Measurements from ENCODE around the gene GNRH2.
"Not testable (repeated sequence)": the region's sequence is repeated elsewhere in the genome, so short reads cannot be mapped to it uniquely, and the experiment has no call there.

Gene GNRH2

DNA sequence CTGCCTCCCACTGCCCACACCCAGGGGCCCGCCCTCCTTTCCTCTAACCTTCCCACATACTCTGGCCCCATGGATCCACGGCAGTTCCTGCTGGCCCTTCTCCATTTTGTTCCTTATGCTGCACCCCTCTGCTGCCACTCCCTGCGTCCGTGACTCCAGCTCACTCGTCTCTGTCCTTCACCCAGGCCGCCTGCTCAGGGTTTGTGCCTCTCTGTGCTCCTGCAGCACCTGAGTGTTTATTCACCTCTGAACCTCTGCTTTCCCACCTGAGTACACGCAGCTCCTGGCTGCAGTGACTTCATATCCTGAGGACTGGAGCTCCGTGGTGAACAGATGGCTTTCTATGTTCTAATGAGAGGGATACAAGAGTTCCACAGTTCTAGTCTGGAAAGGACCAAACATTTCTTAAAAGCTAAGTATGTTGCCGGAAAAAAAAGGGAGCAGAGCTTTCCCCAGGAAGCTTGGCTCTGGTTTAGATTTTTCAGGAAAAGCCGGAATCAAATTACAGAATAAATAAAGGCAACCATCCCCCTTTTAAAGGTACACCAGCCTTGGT lies 1.5 kb upstream of the GNRH2 start:
- no peak for DNase-seq

DNA sequence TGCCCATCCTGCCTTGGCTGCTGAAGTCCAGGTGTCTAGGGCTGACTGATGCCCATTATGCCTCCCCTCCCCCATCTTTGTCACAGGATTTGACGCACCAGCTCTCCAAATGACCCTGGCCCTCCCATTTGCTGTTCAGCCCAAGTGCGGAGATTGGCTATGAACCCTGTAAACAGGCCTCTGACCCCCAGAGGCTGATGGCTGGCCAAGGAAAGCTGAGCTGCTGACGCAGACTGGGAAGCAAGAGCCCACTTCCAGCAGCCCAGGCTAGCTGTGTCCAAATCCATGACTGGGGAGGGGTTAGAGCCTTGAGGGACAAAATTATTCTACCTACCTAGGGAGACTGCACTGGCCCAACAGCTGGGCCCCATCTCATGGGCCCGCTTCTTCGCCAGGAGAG lies 797 bp upstream of the GNRH2 start:
- peak in 3 of 51 donors; percentile 7 to 55 (median 20) for DNase-seq

DNA sequence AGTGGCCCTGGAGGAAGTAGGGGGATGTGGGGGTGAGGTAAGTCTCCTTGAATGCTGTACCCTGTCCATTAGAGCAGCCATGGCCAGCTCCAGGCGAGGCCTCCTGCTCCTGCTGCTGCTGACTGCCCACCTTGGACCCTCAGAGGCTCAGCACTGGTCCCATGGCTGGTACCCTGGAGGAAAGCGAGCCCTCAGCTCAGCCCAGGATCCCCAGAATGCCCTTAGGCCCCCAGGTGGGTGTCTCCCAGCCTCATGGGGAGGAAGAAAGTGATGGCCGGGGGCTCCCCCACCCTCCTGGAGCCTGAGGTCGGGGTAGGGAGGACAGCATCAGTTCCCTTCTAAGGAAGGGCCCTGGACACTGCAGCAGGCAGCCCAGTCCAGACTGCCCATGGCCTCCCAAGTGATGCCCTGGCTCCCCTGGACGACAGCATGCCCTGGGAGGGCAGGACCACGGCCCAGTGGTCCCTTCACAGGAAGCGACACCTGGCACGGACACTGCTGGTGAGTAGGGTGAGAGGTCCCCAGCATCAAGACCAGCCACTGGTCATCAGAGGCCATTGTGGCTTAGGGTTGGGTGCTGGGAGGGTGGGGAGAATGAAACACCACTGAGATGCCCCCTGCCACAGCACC lies 1.0 kb downstream of the GNRH2 start:
- DNase-seq = no peak

DNA sequence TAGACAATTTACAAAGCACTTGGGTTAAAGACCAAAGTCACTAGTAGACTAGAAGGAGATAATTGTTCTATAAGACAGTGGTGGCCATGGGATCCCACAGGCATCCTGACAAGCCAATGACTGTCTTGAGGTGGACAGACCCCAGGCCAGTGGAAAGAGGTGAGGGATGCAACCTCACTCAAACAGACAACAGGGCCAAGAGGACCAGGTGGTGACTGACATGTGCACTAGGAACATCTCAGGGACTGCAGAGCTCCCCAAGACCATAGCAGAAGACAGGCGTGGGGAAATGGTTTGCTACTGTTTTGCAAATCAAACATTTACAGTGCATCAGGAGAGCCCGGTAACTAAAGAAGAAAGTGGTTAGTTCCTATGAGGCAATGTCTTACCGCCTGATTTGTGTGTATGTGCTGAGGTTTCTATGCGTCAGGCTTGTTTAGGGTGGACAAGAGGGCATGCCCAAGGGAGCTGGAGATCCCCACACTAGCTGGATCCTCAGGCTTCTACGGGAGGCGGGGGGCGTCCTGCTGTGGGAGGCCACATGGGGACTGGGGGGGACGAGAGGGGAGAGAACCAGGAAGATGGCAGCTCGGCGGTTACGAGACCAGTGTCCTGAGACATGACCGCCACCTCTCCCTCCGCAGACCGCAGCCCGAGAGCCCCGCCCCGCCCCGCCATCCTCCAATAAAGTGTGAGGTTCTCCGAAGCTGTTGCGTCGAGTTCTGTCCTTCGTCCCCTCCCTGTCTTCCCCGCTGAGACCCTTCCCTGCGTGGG lies 1.8 kb downstream of the GNRH2 start:
- DNase-seq = peak in 37 of 51 donors; percentile 51 to 96 (median 82)

DNA sequence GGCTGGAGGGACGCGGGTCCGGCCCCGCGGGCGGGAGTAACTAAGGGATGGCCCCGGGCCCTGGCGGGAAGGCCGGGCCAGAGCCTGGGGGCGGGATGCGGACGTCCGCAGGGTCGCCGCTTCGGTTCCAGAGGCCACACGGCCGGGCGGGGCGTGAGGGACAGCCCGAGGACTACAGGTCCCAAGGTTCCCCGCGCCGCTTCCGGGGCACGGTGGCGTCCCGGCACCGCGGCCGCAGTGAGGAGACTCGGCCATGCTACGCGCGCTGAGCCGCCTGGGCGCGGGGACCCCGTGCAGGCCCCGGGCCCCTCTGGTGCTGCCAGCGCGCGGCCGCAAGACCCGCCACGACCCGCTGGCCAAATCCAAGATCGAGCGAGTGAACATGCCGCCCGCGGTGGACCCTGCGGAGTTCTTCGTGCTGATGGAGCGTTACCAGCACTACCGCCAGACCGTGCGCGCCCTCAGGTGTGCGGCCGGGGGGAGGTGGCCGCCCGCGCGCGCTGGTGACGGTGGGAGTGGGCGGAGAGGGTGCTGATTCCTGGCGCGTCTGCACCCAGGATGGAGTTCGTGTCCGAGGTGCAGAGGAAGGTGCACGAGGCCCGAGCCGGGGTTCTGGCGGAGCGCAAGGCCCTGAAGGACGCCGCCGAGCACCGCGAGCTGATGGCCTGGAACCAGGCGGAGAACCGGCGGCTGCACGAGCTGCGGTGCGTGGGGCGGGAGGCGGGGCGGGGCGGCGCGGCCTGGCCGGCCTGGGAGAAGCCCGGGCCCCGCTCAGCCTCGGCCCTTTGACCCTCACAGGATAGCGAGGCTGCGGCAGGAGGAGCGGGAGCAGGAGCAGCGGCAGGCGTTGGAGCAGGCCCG lies 2.6 kb downstream of the GNRH2 start, which contains the start of gene MRPS26:
Gene MRPS26 (plus strand): TSS at position 237 of the 861 bp plus-strand sequence. CDS start 17 bp downstream, at position 254.
- peak in 50 of 51 donors; percentile 33 to 96 (median 83) for DNase-seq

DNA sequence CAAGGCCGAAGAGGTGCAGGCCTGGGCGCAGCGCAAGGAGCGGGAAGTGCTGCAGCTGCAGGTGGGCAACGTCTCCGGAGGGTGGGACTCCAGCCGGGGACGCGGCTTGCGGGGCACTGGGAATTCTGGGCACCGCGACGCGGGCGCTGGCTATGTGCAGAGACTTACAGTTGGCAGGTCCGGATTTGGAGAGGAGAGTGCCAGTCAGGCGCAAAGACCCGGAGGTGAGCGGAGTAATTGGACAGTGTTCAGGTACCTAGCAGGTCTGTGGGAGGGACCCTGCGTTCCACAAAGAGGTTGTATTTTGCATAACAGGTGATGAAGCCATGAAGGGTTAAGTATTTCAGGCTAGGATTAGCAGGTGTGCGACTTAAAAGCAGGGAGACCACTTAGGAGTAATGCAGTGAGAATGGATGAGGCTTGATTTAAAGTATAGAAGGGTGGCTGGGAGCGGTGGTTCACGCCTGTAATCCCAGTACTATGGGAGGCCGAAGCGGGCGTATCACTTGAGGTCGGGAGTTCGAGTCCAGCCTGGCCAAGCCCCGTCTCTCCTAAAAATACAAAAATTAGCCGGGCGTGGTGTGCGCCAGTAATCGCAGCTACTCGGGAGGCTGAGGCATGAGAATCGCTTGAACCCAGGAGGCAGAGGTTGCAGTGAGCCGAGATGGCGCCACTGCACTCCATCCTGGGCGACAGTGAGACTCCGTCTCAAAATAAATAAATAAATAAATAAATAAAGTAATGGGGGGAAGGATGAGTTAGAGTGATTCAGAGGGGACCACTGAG lies 3.4 kb downstream of the GNRH2 start:
- DNase-seq = peak in 8 of 51 donors; percentile 13 to 58 (median 39)

DNA sequence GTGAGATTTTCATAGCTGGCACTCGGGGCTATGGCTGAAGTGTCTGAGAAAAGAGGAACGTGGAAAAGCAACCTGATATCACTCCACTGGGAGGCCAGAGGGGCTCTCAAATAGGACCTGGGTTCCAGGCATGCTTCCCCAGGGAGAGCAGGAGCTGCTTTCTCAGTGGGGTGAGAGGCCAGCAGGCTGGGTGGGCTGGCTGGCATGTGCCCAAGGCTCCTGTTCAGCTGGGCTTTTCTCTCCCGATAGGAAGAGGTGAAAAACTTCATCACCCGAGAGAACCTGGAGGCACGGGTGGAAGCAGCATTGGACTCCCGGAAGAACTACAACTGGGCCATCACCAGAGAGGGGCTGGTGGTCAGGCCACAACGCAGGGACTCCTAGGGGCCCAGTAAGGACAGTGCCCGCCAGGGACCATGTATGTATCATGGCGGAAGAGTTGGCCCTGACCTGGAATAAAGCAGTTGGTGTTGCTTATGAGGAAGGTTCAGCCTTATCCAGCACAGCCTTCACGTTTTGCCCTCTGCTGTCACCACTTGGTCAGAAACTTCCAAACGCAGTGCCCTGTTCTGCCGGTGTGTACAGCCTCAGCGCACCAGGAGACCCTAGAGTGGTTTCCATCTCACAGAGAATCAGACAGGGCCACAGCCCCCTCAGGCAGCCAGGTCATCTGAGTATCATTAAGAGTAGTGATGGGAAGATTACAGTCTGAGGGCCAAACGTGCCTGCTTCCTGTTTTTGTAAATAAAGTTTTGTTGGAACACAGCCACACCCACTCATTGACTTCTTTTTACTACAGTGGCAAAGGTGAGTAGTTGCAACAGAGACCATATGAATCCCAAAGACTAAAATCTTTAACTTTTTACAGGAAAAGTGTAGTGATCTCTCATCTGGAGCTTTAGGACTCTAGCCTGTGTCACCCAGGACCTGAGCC lies 4.3 kb downstream of the GNRH2 start:
- DNase-seq = no peak

DNA sequence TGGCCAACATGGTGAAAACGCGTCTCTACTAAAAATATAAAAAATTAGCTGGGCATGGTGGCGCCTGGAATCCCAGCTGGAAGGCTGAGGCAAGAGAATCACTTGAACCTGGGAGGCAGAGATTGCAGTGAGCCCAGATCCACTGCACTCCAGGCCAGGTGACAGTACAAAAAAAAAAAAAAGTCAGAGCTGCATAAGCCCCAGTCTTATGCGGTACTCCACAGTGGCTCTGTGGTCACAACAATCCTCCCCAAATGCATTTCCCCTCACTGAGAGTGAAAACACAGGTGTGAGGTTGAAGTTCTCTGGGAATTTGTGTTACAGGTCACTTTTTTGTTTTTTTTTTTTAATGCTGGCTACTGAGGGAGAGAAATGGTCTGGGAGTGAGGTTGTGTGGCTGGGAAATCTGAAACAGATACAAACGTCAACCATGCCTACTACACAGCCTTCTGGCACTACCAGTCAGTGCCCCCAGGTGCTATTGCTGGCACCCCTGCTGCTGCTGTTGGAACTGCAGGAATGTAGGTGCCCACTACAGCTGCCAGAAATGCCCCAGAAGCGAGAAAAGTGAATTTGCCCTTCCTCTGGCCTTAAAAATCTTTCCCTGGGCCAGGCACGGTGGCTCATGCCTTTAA lies 8.1 kb downstream of the GNRH2 start:
- no peak for DNase-seq

DNA sequence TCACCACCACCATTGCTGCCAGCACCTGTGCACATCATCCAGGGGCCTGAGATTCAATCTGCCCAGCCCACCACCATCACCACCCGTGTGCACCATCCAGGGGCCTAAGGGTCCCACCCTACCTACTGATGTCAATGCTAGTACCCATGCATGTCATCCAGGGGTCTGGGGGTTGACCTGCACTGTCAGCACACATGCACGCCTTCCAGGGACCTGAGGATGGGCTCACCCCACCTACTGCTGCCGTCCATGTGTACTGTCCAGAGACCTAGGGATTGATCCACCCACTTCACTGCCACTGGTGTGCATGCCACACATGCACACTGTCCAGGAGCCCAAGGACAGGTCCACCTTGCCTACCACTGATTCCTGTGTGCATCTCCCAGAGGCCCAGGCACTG lies 16.1 kb downstream of the GNRH2 start:
- DNase-seq = no peak

DNA sequence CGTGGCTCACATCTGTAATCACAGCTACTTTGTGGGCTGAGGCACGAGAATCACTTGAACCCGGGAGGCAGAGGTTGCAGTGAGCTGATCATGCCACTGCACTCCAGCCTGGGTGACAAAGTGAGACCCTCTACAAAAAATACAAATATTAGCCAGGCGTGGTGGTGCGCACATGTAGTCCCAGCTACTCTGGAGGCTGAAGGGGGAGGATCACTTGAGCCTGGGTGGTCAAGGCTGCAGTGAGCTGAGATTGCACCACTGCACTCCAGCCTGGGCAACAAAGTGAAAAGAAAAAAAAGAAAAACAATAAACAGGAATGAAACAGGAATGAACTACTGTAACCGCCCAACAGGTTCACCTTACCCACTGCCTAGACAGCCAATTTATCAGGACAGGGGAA lies 20.7 kb downstream of the GNRH2 start:
- not testable (repeated sequence) for DNase-seq

DNA sequence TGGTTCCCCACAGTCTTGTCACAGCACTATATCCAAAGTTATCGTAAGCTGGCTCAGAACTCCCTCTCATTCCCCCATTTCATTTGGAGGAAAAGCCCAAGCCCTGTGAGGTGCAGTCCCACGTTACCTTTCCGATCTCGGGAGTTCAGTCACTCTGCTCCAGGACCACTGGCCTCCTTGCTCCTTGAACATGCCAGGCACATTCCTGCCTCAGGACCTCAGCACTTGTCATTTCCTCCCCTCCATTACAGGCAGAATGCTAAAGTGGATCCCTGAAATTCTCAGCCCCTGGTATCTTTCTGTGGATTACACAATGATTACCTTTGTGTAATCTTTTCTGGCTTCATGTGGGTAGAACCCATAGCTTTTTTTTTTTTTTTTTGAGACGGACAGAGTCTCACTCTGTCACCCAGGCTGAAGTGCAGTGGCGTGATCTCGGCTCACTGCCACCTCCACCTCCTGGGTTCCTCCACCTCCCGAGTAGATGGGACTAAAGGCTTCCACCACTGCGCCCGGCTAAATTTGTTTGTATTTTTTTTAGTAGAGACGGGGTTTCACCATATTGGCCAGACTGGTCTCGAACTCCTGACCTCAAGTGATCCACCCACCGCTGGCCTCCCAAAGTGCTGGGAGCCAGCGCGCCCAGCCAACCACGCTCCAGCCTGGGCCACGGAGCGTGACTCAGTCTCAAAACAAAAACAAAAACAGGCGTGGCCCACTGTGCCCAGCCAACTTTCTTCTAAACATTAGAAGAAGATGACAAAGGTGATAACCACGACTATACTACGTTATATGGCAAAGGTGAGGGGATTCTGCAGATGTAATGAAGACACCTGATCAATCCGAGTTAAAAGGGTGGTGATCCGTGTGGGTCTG lies 24.0 kb downstream of the GNRH2 start:
- DNase-seq = peak in 4 of 51 donors; percentile 9 to 46 (median 34)

DNA sequence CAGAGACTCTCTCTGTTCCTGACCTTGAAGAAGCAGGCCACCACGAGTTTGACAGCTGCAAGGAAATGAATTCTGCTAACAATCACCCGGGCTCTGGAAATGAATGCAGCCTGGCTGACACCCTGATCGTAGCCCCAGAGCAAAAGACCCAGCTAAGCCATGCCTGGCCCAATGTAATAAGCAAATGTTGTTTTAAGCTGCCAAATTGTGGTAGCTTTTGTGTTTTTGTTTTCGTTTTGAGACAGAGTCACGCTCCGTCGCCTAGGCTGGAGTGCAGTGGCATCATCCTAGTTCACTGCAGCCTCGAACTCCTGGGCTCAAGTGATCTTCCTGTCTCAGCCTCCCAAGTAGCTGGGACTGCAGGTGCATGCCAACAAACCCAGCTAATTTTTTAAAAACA lies 24.7 kb downstream of the GNRH2 start:
- DNase-seq = peak in 2 of 51 donors; percentile 16 to 32

DNA sequence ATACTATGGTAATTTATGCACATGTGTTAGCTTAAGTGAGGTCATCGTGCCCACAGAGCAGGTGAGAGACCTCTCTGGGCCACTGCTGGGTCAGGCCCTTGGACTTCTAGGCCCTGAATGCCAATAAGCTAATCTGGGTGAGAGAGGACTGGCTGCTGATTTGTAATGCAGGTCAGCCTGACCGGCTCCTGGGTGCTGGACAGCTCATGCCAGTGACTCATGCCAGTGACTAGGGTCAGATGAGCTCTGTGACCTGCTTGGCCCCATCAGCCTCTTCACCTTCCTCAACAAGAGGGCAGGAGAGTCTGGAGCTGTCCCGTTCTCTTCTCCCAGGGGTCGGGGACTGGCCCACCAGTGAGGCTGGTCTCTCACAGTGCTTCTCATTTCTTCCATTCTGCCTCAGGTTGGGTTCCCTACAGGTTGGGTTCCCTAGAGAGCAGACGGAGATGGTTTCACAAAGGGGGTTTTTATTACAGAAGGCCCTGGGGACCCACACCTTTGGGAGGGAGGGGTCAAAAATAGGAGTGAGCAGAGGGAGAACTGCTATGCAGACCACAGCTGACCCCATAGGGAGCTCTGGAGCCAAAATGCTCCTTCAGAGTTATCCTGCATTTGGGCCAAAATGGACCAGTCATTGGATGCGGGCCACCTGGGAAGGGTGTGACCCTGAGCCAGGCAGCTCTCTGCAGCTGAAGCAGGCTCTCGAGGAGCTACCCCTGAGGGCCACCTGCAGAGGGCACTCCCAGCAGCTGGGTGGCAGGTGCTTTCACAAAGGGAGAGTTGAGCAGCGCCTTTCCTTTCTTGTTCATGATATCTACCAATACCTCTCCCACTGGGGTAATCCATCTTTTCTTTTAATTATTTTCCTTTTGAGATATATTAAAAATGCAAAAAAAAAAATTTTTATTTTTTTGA lies 25.8 kb downstream of the GNRH2 start:
- DNase-seq = peak in 2 of 51 donors; percentile 13 to 17

DNA sequence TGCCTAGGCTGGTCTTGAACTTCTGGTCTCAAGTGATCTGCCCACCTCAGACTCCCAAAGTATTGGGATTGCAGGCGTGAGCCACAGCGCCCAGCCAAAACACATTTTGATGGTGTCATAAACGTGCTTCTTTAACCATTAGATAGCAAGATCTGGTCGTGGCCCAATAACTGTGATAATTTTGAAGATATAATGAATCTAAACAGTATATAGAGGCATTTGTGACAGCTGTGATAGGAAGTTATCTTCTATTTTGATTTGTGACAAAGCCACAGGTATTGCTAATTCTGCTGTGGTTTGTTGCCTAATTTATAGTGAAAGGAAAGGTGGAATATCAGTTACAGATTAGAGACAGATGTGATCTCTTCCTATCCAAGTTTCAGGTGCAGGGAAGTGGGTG lies 27.3 kb downstream of the GNRH2 start:
- DNase-seq = no peak

DNA sequence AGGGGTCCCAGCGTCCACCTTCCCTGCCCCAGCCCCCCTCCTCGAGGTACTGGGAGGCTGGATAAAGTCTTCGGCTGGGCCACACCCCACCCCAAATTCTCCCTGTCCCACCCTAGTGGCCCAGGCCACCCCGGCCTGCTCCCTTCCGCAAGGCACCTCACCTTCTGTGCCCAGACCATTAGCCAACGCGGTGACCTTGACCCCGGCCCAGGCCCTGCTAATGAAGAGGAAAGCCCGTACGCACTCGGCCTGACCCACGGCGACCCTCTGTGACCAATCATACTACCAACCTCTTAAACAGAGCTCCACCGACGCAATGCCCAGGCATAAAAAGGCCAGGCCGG lies 27.8 kb downstream of the GNRH2 start:
- DNase-seq = no peak

DNA sequence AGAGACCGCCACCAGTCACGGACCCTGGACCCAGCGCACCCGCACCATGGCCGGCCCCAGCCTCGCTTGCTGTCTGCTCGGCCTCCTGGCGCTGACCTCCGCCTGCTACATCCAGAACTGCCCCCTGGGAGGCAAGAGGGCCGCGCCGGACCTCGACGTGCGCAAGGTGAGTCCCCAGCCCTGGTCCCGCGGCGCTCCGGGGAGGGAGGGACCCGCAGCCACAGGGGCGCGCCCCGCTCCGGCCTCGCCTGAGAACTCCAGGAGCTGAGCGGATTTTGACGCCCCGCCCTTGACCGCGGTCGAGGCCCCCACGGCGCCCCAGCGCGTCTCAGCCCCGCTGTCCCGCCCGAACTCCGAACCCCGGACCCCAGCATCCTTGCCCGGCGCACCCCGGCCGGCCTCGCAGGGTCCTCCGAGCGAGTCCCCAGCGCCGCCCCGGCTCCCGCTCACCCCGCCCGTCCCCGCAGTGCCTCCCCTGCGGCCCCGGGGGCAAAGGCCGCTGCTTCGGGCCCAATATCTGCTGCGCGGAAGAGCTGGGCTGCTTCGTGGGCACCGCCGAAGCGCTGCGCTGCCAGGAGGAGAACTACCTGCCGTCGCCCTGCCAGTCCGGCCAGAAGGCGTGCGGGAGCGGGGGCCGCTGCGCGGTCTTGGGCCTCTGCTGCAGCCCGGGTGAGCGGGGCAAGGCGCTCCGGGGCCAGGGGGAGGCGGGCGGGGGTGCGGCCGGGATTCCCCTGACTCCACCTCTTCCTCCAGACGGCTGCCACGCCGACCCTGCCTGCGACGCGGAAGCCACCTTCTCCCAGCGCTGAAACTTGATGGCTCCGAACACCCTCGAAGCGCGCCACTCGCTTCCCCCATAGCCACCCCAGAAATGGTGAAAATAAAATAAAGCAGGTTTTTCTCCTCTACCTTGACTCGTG lies 28.4 kb downstream of the GNRH2 start, which contains the start of gene OXT:
Gene OXT (plus strand): TSS at position 11 of the 920 bp plus-strand sequence. CDS start 36 bp downstream, at position 47.
- DNase-seq = no peak
